Iris pigment epithelial cell (primary cell): Measurements from ENCODE around the gene DNAAF6.
A peak's percentile ranks its signal among the peaks of the same experiment; 100 is the strongest.
"Not testable (repeated sequence)": the region's sequence is repeated elsewhere in the genome, so short reads cannot be mapped to it uniquely, and the experiment has no call there.

Source experiments
- DNase-seq: peaks from one replicate; pipeline ENCODE4 v3.0.0-alpha.2; 2011; ENCODE audit warnings: low read depth

Gene DNAAF6

DNA sequence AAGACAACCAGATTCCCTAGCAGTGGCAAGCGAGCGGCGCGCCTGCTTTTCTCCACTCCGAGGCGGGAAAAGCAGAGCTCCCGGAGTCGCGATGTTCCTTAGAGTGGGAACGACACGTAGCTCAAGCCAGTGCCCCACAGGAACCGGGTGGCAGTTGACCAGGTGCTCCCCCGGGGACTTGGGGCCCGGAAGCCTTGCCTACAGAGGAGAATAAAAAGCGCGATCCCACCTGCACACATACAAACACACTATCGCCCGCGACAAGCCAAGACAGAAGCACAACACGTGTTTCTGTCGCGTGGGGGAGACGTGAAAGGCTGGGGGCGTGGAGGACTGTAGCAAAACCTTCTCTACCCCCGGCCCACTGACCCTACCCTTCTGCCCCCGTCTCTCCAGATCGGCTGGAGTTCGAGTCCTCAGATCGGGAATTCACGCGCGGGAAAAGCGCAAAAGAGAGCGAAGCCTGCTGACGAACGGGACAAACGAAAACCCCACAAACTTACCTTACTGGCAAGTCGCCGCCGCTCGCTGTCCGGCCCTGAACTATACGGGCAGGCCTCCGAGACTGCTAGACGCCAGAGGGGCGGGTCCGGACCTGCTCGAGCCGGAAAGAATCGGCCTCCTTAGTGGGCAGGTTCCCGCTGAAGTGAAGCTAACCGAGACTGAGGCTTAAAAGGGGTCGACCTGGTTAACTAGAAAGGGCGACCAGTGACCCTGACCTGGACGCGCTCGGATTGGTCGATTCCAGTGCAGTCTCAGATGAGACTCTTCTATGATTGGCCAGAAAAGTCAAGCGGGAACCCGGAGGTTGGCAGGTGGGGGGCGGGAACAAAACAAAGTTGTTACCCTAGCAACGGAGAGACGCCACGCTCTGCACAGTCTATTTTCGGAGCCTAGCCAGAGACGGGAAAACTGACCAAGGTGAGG, at the start of gene DNAAF6, which contains the start of gene NUP62CL:
Gene DNAAF6 (plus strand): TSS at position 842 of the 927 bp plus-strand sequence. CDS start 6,265 bp downstream, outside the sequence.
Gene NUP62CL (minus strand): TSS at position 664 of the 927 bp plus-strand sequence. CDS start 31,287 bp downstream, outside the sequence.
- peak; percentile 6 for DNase-seq

DNA sequence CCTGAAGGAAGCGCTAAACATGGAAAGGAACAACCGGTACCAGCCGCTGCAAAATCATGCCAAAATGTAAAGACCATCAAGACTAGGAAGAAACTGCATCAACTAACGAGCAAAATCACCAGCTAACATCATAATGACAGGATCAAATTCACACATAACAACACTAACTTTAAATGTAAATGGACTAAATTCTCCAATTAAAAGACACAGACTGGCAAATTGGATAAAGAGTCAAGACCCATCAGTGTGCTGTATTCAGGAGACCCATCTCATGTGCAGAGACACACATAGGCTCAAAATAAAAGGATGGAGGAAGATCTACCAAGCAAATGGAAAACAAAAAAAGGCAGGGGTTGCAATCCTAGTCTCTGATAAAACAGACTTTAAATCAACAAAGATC, 48.8 kb upstream of the DNAAF6 start:
- not testable (repeated sequence) for DNase-seq

DNA sequence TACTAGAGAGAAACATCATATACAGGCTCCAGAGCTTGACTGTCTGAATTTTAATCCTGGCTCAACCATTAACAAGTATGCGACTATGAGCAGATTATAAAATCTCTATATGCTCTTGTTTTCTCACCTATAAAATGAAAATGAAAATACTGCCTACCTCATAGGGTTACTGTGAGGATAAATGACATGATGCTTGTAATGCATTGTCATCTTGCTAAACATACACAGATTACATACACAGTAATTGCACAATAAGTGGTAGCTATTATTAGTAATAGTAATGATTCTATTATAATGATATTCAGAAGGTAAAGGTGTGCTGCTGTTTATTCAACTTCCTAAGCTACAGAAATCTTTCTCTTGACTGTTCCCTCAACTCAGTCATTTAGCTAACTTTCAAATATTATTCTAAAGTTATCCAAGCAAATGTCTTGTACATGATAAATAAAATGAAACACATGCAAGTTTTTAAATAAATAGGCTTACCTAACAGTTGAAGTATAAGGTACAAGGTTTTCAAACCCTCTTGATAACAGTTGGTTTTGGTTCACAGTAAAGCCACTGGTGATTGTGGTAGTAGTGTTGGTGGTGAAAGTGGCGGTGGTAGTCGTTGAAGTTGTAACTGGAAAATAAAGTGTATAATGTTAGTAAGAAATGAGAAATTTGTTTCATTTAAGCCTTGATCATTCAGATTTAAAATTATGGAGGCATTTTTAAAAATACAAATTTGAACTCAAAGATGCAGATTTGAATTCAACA, 39.1 kb upstream of the DNAAF6 start:
- DNase-seq: no peak

GRCh38 chrX:107168257-107168656, 38.2 kb upstream of the DNAAF6 start:
- DNase-seq: no peak

DNA sequence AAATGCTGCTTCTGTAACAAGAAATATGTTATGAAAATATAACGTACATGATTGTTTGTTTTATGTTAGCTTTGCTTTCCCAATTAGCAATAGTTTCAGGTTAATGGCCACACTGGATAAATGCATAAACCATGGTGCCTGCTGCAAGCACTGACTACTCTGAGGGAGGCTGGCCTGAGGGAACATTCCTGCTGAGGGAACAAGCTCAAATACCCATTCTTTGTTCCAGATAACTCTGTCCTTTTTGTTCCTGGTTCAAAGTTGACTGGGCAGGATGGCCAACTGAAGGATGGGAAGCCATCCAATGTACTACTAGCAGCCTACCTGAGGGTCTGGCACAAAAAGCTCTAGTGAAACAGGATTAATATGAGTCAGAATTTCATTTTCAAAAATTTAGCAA, 37.7 kb upstream of the DNAAF6 start:
- DNase-seq: no peak

- DNase-seq: no peak
Measured at GRCh38 chrX:107171369-107172102, 34.9 kb upstream of the DNAAF6 start.

DNA sequence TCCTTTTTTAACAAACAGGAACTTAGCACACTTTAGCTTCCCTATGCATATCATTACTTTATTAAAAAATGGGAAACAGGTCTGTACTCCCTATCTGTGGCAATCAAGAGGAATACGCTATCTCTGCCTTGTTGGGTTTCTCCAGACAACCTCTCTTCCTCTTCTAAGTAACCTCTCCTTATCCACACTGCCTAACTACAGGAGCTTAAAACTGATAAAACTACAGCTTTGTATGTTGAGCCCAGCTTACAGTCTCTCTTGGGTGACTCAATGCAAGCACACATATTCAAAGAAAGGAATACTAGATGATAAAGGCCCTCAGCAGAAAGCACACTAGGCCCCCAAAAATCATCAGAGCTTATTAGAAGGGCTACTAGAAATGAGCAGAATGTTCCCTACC, 9.1 kb upstream of the DNAAF6 start:
- DNase-seq: no peak

DNA sequence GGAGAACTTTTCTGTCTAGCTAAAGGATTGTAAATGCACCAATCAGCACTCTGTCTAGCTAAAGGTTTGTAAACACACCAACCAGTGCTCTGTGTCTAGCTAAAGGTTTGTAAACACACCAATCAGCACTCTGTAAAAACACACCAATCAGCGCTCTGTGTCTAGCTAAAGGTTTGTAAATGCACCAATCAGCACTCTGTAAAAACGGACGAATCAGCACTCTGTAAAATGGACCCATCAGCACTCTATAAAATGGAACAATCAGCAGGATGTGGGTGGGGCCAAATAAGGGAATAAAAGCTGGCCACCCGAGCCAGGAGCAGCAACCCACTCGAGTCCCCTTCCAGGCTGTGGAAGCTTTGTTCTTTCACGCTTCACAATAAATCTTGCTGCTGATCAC, 8.3 kb upstream of the DNAAF6 start:
- not testable (repeated sequence) for DNase-seq

GRCh38 chrX:107199491-107199890, 6.9 kb upstream of the DNAAF6 start:
- DNase-seq: peak; percentile 1

- DNase-seq: no peak
Measured at GRCh38 chrX:107204068-107204605, 2.3 kb upstream of the DNAAF6 start.

- no peak for DNase-seq
Measured at GRCh38 chrX:107206697-107207065, 270 bp downstream of the DNAAF6 start.

GRCh38 chrX:107207089-107207488, 678 bp downstream of the DNAAF6 start:
- DNase-seq: no peak

DNA sequence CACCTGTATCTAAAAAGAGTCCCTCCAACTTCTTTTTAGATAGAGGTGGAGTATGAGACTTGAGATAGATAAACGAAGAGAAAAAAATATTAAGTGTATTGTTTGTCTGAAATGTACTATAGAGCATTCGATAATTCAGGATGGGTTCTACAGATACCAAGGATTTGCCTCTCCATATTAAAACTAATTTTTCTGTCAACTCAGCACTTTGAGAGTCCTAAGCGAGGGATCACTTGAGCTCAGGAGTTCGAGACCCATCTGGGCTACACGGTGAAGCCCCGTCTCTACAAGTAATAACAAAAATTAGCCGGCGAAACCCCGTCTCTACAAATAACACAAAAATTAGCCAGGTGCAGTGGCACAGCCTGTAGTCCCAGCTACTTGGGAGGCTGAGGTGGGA, 1.5 kb downstream of the DNAAF6 start:
- no peak for DNase-seq

DNA sequence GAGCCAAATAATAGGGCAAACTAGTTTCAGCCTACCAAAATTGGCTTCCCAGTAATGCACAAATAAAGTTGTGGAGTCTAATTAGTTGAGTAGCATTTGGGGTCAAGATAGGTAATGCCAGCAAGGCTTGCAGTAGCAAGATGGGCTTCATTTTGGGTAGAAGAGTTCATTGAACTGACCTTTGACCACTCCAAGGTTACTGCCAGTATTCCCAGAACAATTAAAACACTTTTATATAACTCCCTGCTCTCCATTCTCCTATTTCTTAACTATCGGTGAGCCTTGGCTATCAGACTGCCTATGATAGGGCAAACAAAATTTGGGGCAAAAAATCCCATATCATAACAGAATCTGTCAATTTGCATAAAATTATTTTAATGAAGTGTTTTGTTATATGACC, 7.1 kb downstream of the DNAAF6 start:
- no peak for DNase-seq

- DNase-seq: no peak
Measured at GRCh38 chrX:107226757-107227156, 20.3 kb downstream of the DNAAF6 start.

DNA sequence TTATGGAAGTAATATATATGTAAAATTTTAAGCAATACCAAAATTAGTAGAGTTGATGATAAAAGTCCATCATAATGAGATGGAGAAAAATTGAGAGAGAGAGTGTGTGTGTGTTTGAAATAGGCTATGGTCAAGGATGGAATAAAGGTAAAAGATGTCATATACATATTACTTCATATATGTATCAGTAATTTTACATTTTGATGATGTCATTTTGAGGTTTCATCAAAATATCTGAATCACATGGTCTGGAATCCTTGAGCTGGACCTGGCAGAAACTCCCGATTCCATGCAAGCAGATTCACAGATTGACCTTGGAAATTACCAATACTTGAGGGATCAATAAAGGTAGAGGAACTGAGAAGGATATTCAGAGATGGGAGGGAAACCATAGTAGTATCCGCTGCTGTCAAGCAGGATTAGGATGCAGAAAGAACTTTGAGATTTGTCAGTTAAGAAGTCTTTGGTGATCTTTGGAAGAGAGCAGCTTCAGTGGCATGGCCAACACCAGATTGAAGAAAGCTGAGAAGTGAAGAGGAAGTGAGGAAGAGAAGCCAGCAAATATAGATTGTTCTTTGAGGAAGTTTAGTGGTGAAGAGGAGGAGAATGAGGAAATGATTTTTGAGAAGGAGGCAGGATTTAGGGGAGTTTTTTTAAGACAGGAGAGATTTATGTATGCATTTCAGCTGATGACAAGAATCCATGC, 21.5 kb downstream of the DNAAF6 start:
- no peak for DNase-seq

- DNase-seq: no peak
Measured at GRCh38 chrX:107228486-107228819, 22.0 kb downstream of the DNAAF6 start.

DNA sequence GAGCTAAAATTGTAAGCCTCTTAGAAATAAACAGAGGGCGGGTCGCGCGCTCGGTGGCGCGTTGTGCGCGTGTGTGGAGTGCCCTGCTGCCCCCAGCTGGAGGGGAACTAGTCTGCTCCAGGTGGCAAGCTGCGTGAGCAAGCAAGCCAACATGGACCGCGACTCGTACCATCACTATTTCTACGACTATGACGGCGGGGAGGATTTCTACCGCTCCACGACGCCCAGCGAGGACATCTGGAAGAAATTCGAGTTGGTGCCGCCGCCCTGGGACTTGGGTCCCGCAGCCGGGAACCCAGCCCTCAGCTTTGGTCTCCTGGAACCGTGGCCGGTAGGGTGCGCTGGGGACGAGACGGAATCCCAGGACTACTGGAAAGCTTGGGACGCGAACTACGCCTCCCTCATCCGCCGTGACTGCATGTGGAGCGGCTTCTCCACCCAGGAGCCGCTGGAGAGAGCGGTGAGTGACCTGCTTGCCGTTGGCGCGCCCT, 66.1 kb downstream of the DNAAF6 start:
- no peak for DNase-seq

- no peak for DNase-seq
Measured at GRCh38 chrX:107273795-107274194, 67.4 kb downstream of the DNAAF6 start.

- no peak for DNase-seq
Measured at GRCh38 chrX:107288676-107289075, 82.3 kb downstream of the DNAAF6 start.

DNA sequence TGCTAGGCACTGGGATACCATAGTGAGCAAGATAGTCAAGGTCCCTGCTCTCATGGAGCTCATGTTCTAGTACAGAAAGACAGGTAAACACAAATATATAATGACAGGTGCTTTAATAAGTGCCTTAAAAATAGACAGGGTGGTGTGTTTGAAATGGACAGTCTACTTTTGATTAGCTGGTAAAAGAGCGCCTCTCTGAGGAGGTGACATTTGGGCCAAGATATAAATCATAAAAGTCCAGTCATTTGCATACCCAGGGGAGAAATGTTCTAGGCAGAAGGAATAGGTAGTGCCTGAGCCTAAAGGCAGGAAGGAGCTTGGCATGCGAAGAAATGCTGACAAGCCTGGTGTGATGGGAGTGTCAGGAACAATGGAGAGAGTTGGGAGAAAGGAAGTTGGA, 83.6 kb downstream of the DNAAF6 start:
- DNase-seq: no peak
